Measurements from ENCODE around the gene RBM33.

The RBM33 gene

GRCh38 chr7:155821851-155822250, 177.4 kb downstream of the RBM33 start:
- Histone ChIP-seq H3K79me2 (ENCODE audit: control insufficient read depth, insufficient read depth, low read length, unreplicated experiment) (no peaks in the 10 kb centered on the region), H2AFZ (ENCODE audit: low read length, unreplicated experiment) (no peak overlapping the region), H3K4me3 (ENCODE audit: low read depth, low read length) (no peak overlapping the region), H3K27me3 (ENCODE audit: insufficient read depth, low read length) (peaks cover 26% of the 10 kb centered on the region), H3K36me3 (ENCODE audit: insufficient read depth, low read length) (no peaks in the 10 kb centered on the region), H3K4me1 (ENCODE audit: control insufficient read depth, insufficient read depth, low read length, unreplicated experiment) (no peaks in the 10 kb centered on the region), H3K27ac (ENCODE audit: low read depth, low read length) (no peak overlapping the region)

GRCh38 chr7:155824227-155824886, 179.9 kb downstream of the RBM33 start:
- H3K27ac ChIP-seq (ENCODE audit: low read depth, low read length): no peak overlapping the region
- no peaks in the 10 kb centered on the region for H3K79me2 ChIP-seq (ENCODE audit: control insufficient read depth, insufficient read depth, low read length, unreplicated experiment)
- H3K27me3 ChIP-seq (ENCODE audit: insufficient read depth, low read length): peaks cover 26% of the 10 kb centered on the region
- H3K36me3 ChIP-seq (ENCODE audit: insufficient read depth, low read length): no peaks in the 10 kb centered on the region
- no peak overlapping the region for H2AFZ ChIP-seq (ENCODE audit: low read length, unreplicated experiment)
- no peak overlapping the region for H3K4me3 ChIP-seq (ENCODE audit: low read depth, low read length)
- H3K4me1 ChIP-seq (ENCODE audit: control insufficient read depth, insufficient read depth, low read length, unreplicated experiment): no peaks in the 10 kb centered on the region

DNA sequence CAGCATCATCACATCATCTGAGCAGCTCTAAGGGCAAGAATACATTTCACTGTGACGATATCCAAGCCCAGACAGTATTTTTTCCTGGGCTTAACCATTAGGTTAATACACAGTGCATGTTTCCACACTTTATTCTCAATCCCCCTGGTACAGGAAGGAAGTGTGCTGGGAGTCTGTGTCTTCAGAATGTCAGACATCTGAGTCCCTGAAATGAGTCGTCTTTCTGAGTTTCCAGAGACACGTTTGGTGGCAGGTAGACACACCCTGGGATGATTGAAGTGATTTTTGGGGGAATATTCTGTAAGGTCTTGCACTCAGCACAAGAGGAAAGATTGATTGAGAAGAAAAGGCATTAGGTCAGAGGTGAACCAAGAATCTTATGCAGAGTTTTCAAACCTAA, 180.9 kb downstream of the RBM33 start:
- H3K4me1 ChIP-seq (ENCODE audit: control insufficient read depth, insufficient read depth, low read length, unreplicated experiment): no peaks in the 10 kb centered on the region
- no peak overlapping the region for H3K4me3 ChIP-seq (ENCODE audit: low read depth, low read length)
- H3K27me3 ChIP-seq (ENCODE audit: insufficient read depth, low read length): peaks cover 26% of the 10 kb centered on the region
- H3K36me3 ChIP-seq (ENCODE audit: insufficient read depth, low read length): no peaks in the 10 kb centered on the region
- no peaks in the 10 kb centered on the region for H3K79me2 ChIP-seq (ENCODE audit: control insufficient read depth, insufficient read depth, low read length, unreplicated experiment)
- H3K27ac ChIP-seq (ENCODE audit: low read depth, low read length): no peak overlapping the region
- H2AFZ ChIP-seq (ENCODE audit: low read length, unreplicated experiment): no peak overlapping the region

- H2AFZ ChIP-seq (ENCODE audit: low read length, unreplicated experiment): no peak overlapping the region
- H3K27ac ChIP-seq (ENCODE audit: low read depth, low read length): no peak overlapping the region
- H3K79me2 ChIP-seq (ENCODE audit: control insufficient read depth, insufficient read depth, low read length, unreplicated experiment): no peaks in the 10 kb centered on the region
- H3K4me3 ChIP-seq (ENCODE audit: low read depth, low read length): no peak overlapping the region
- H3K36me3 ChIP-seq (ENCODE audit: insufficient read depth, low read length): no peaks in the 10 kb centered on the region
- peaks cover 16% of the 10 kb centered on the region for H3K27me3 ChIP-seq (ENCODE audit: insufficient read depth, low read length)
- H3K4me1 ChIP-seq (ENCODE audit: control insufficient read depth, insufficient read depth, low read length, unreplicated experiment): no peaks in the 10 kb centered on the region
Measured at GRCh38 chr7:155829796-155830470, 185.5 kb downstream of the RBM33 start.

Data from ACC112 (cell line).